22Rv1 (cell line): Measurements from ENCODE around the gene KRTAP10-11.
"Not testable (repeated sequence)": the region's sequence is repeated elsewhere in the genome, so short reads cannot be mapped to it uniquely, and the experiment has no call there.

Source experiments
- CTCF ChIP-seq: fragments of 450-650 bp; IDR thresholded peaks from 2 replicates; pipeline ENCODE4 v1.5.1; 2017; ENCODE audit warnings: mild to moderate bottlenecking
- ZFX ChIP-seq: fragments of 450-650 bp; IDR thresholded peaks from 2 replicates; pipeline ENCODE4 v1.6.1; 2017; ENCODE audit warnings: antibody characterized with exemption, borderline replicate concordance

- TF ChIP-seq CTCF, ZFX: not testable (repeated sequence)
Measured at GRCh38 chr21:44637851-44638348, 8.3 kb upstream of the KRTAP10-11 start.
